Natural killer cell (primary cell): ENCODE measurements around the gene CABP7. TPM values are rescaled to one million over a fixed set of nuclear protein-coding genes. Genes with fewer than 3 reads are reported as not detected.

ENCODE experiments used
- ATAC-seq, 3 donors: fragments of 150-1000 bp in 2 of 3; fragments of 200-7000 bp in 1 of 3; cut with Tn5 transposase; 1 replicate in 1 of 3; 2 replicates in 2 of 3; pipeline ENCODE4 v1.10.0; 2021; ENCODE audit warnings: mild to moderate bottlenecking in 2 of 3, moderate library complexity in 2 of 3
- DNase-seq, 2 donors: peaks; one replicate each; pipeline versions ENCODE4 v3.0.0 to v3.0.0-alpha.2; 2013 to 2021; ENCODE audit warnings: mixed read lengths in 1 of 2
- H3K27ac ChIP-seq: one replicate; pipeline ENCODE4 v1.5.1; 2013; ENCODE audit warnings: mild to moderate bottlenecking, low read length
- H3K27me3 ChIP-seq: one replicate; pipeline ENCODE4 v1.6.1; 2013; ENCODE audit warnings: low read length; ENCODE audit not compliant: control insufficient read depth, insufficient read depth
- H3K36me3 ChIP-seq: one replicate; pipeline ENCODE4 v1.6.1; 2013; ENCODE audit warnings: low read length; ENCODE audit not compliant: control insufficient read depth, insufficient read depth
- H3K4me1 ChIP-seq: one replicate; pipeline ENCODE4 v1.6.1; 2013; ENCODE audit warnings: low read length; ENCODE audit not compliant: control insufficient read depth, insufficient read depth
- H3K4me3 ChIP-seq: one replicate; pipeline ENCODE4 v1.5.1; 2013; ENCODE audit warnings: low read length
- H3K9me3 ChIP-seq: one replicate; pipeline ENCODE4 v1.6.1; 2013; ENCODE audit warnings: low read length; ENCODE audit not compliant: control insufficient read depth, insufficient read depth
- H3K27ac Mint-ChIP-seq, 2 donors: one replicate each; pipeline ENCODE4 v1.8.0; 2022; ENCODE audit warnings: mild to moderate bottlenecking in 2 of 2, mixed read lengths in 2 of 2, moderate library complexity in 1 of 2
- H3K27me3 Mint-ChIP-seq, 2 donors: one replicate each; pipeline ENCODE4 v1.8.0; 2022; ENCODE audit warnings: low read depth in 2 of 2, mixed read lengths in 2 of 2
- H3K36me3 Mint-ChIP-seq: one replicate; pipeline ENCODE4 v1.8.0; 2022; ENCODE audit warnings: mixed read lengths
- H3K4me1 Mint-ChIP-seq, 2 donors: one replicate each; pipeline ENCODE4 v1.8.0; 2022; ENCODE audit warnings: mixed read lengths in 2 of 2
- H3K4me3 Mint-ChIP-seq: one replicate; pipeline ENCODE4 v1.8.0; 2022; ENCODE audit warnings: mild to moderate bottlenecking, moderate library complexity, mixed read lengths
- H3K9me3 Mint-ChIP-seq, 2 donors: one replicate each; pipeline ENCODE4 v1.8.0; 2022; ENCODE audit warnings: mixed read lengths in 2 of 2
- WGBS: methylation state at CpG from one replicate; pipeline ENCODE4 v1.1.7; 2013; ENCODE audit warnings: missing lambda C conversion rate; ENCODE audit not compliant: insufficient coverage; 5-methylcytosine and 5-hydroxymethylcytosine counted together
- intact Hi-C: fragments of 100-400 bp; cut with micrococcal nuclease; formaldehyde crosslinking; loops from one replicate; pipeline ENCODE4 v1.14.2; 2022
- total RNA-seq, 4 donors: library from RNA; stranded (reverse); fragments of 120-200 nt in 1 of 4; gene quantifications; one replicate each; pipeline versions ENCODE4 v1.2.3 to v1.2.4, GENCODE V29; 2013 to 2022
- TF ChIP-seq, protein P1 (sequence below): fragments of 200-600 bp; IDR thresholded peaks from one replicate; pipeline ENCODE4 v1.8.0; 2022; ENCODE audit warnings: antibody characterized with exemption

Gene CABP7
- total RNA-seq, 3 donors from 2014 or later (not counting 1 experiment from before 2014, with no cell fraction given) = 0.35 to 0.93 (median 0.54) TPM

DNA sequence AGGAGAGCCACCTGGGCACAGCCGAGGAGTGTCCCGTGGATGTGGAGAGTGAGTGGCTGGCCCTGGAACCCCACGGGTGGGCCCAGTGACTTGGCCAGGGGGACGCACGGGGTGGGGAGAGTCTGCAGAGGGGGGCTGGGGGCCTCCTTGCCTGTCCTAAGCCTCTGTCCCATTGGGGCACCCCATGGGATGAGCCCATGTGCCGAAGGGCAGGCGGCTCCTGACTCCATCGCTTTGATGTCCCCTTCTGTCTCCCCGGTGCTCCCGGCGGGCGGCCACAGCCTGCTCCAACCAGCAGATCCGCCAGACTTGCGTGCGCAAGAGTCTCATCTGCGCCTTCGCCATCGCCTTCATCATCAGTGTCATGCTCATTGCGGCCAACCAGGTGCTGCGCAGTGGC, 9.4 kb downstream of the CABP7 start:
- no peaks in the 10 kb centered on the region for H3K36me3 Mint-ChIP-seq
- H3K9me3 Mint-ChIP-seq = no peaks in the 10 kb centered on the region
- intact Hi-C loops = no loop called here
- Histone ChIP-seq H3K4me1 (no peaks in the 10 kb centered on the region), H3K27me3 (no peaks in the 10 kb centered on the region), H3K4me3 (no peak overlapping the region), H3K9me3 (no peaks in the 10 kb centered on the region), H3K27ac (no peak overlapping the region), H3K36me3 (peaks cover 7% of the 10 kb centered on the region)
- TF ChIP-seq, protein P1, sequence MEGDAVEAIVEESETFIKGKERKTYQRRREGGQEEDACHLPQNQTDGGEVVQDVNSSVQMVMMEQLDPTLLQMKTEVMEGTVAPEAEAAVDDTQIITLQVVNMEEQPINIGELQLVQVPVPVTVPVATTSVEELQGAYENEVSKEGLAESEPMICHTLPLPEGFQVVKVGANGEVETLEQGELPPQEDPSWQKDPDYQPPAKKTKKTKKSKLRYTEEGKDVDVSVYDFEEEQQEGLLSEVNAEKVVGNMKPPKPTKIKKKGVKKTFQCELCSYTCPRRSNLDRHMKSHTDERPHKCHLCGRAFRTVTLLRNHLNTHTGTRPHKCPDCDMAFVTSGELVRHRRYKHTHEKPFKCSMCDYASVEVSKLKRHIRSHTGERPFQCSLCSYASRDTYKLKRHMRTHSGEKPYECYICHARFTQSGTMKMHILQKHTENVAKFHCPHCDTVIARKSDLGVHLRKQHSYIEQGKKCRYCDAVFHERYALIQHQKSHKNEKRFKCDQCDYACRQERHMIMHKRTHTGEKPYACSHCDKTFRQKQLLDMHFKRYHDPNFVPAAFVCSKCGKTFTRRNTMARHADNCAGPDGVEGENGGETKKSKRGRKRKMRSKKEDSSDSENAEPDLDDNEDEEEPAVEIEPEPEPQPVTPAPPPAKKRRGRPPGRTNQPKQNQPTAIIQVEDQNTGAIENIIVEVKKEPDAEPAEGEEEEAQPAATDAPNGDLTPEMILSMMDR = no peak
- no peaks in the 10 kb centered on the region for H3K4me1 Mint-ChIP-seq
- H3K4me3 Mint-ChIP-seq = no peak overlapping the region
- H3K27me3 Mint-ChIP-seq = no peaks in the 10 kb centered on the region
- no peak for ATAC-seq
- no peak overlapping the region for H3K27ac Mint-ChIP-seq
- WGBS = 97% methylated on average over 20 of the region's 20 CpGs
- DNase-seq = no peak

DNA sequence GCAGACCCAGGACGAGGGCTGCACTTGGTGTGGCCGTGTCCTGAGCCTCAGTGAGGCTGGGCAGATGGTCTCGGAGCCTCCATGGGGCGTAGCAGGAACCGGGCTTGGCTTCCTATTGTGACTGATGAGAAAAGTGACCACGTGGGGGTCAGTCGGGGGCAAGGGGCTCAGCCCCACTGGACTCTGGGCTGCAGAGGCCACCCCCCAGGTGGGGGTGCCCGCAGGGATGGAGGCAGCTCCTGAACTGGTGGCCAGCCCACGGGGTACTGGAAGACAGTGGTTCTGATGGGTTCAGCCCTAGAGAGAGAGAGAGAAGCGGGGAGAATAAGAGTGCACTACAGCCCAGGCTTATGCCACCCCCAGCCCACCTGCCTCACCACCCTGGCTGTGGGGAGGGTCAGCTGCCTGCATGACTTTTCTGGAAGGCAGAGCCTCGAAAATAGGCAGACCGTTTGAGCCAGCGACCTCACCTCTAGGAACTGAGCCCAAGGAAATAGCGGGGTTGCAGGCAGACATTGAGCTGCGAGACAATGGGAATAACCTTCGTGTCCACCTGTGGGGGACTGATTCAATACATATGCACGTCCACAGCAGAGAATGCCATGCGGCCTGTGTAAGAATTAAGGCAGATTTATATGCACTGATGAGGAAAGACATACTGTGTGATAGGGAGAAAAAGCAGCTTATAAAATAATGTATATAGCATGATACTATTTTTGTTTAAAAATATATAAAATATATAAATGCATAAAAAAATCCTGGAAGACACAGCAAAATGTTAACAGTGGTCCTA, 11.5 kb downstream of the CABP7 start:
- no peaks in the 10 kb centered on the region for H3K27me3 ChIP-seq
- WGBS = 93% methylated on average over 17 of the region's 18 CpGs
- no peak overlapping the region for H3K27ac Mint-ChIP-seq
- no peak overlapping the region for H3K27ac ChIP-seq
- no peaks in the 10 kb centered on the region for H3K4me1 ChIP-seq
- TF ChIP-seq, protein P1 = no peak
- DNase-seq (no peak), ATAC-seq (no peak)
- H3K36me3 ChIP-seq = peaks cover 7% of the 10 kb centered on the region
- no peak overlapping the region for H3K4me3 ChIP-seq
- H3K9me3 Mint-ChIP-seq = no peaks in the 10 kb centered on the region
- no peaks in the 10 kb centered on the region for H3K36me3 Mint-ChIP-seq
- no peak overlapping the region for H3K4me3 Mint-ChIP-seq
- intact Hi-C loops = no loop called here
- no peaks in the 10 kb centered on the region for H3K9me3 ChIP-seq
- H3K27me3 Mint-ChIP-seq = no peaks in the 10 kb centered on the region
- H3K4me1 Mint-ChIP-seq = no peaks in the 10 kb centered on the region

DNA sequence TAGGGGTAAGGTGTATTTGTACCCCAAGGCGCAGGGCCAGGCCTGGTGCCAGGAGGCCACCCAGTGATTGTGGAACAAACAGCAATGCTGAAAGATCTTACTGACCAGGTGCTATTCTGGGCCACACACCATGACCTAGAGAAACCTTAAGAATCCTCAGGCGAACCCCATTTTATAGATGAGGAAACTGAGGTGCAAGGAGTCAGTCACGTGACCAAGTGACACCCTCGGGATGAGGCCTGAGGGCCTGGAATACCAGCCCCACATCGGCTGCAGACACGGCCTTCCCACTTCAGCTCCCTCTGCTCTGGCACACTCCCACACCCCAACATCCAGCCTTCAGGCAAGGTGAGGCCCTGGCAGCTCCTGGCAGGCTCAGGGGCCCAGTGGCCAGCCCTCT, 13.1 kb downstream of the CABP7 start:
- WGBS = 89% methylated on average over 6 of the region's 6 CpGs

More for the DNA sequence above, 13.1 kb downstream of the CABP7 start:
- TF ChIP-seq, protein P1 = no peak
- Histone ChIP-seq H3K4me1 (no peaks in the 10 kb centered on the region), H3K36me3 (peaks cover 9% of the 10 kb centered on the region), H3K4me3 (no peak overlapping the region), H3K9me3 (no peaks in the 10 kb centered on the region), H3K27ac (no peak overlapping the region), H3K27me3 (no peaks in the 10 kb centered on the region)
- Mint-ChIP-seq H3K27me3 (no peaks in the 10 kb centered on the region), H3K4me1 (no peaks in the 10 kb centered on the region), H3K36me3 (no peaks in the 10 kb centered on the region), H3K4me3 (no peak overlapping the region), H3K9me3 (no peaks in the 10 kb centered on the region), H3K27ac (no peak overlapping the region)
- intact Hi-C loops = no loop called here
- no peak for ATAC-seq
- DNase-seq = no peak
